HG03025 (cell line): Measurements from ENCODE around the gene DNAI4.

Experiments
- ATAC-seq: cut with Tn5 transposase; IDR thresholded peaks from one replicate; pipeline ENCODE4 v1.9.1; 2021; ENCODE audit warnings: mild to moderate bottlenecking, moderate library complexity; ENCODE audit not compliant: unreplicated experiment, low FRiP score

DNAI4 gene

GRCh38 chr1:66770694-66771093, 154.0 kb downstream of the DNAI4 start:
- ATAC-seq, result no peak

- ATAC-seq, result no peak
Measured at GRCh38 chr1:66770240-66770639, 154.4 kb downstream of the DNAI4 start.

GRCh38 chr1:66769512-66770229, 155.0 kb downstream of the DNAI4 start:
- no peak for ATAC-seq

- no peak for ATAC-seq
Measured at GRCh38 chr1:66768965-66769364, 155.7 kb downstream of the DNAI4 start.

GRCh38 chr1:66767626-66768025, 157.0 kb downstream of the DNAI4 start:
- no peak for ATAC-seq

GRCh38 chr1:66764994-66765578, 159.6 kb downstream of the DNAI4 start:
- no peak for ATAC-seq
